Esophagus squamous epithelium (tissue), 4 donors: ENCODE data around the gene LRP8.

Source experiments
- POLR2A ChIP-seq, 4 donors: fragments of 450-650 bp; IDR thresholded peaks; one replicate each; pipeline ENCODE4 v1.6.1; 2017; ENCODE audit warnings: antibody characterized with exemption in 4 of 4, mild to moderate bottlenecking in 4 of 4, moderate library complexity in 3 of 4
- TF ChIP-seq, protein P1 (sequence below), 6 experiments: fragments of 450-650 bp in 4 of 6; fragments of 200-600 bp in 2 of 6; sonication (generic) in 2 of 6; IDR thresholded peaks; one replicate each; pipeline ENCODE4 v1.5.1; 2016 to 2019; ENCODE audit warnings: antibody characterized with exemption in 6 of 6, mild to moderate bottlenecking in 4 of 6, moderate library complexity in 4 of 6

DNA sequence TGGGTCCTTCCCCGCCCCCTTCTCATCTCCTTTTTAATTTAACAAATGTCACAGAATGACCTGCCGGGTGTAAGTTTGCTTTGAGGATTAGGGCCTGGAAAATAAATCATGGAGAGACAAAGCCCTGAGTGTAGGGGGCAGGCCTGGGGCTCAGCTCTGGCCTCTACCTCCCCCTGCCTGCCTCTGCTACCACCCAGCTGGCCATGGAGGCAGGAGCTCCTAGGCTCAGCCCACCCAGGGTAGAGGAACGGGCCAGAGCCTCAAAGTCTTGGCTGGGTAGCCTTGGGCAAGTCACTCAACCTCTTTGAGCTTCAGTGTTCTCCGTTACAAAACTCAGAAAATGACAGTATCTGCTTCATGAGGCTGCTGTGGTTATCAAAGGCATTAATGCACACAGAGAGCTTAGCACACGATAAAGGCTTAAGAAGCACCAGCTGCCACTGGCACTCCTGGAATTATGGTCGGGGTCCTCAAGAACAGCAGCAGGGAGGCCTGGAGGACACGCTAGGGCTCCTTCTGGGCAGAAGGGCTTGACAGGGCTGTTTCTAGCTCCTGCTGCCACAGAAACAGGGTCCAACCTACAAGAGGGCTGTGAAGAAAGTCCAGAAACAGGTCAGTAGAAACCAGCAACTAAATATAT lies 39.0 kb downstream of the LRP8 start:
- TF ChIP-seq, protein P1, sequence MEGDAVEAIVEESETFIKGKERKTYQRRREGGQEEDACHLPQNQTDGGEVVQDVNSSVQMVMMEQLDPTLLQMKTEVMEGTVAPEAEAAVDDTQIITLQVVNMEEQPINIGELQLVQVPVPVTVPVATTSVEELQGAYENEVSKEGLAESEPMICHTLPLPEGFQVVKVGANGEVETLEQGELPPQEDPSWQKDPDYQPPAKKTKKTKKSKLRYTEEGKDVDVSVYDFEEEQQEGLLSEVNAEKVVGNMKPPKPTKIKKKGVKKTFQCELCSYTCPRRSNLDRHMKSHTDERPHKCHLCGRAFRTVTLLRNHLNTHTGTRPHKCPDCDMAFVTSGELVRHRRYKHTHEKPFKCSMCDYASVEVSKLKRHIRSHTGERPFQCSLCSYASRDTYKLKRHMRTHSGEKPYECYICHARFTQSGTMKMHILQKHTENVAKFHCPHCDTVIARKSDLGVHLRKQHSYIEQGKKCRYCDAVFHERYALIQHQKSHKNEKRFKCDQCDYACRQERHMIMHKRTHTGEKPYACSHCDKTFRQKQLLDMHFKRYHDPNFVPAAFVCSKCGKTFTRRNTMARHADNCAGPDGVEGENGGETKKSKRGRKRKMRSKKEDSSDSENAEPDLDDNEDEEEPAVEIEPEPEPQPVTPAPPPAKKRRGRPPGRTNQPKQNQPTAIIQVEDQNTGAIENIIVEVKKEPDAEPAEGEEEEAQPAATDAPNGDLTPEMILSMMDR (IDR thresholded peaks at IDR 0.05) = no peak
- TF ChIP-seq POLR2A (IDR thresholded peaks at IDR 0.05) = no peak
